ENCODE measurements around the gene INTS6L.

DNA sequence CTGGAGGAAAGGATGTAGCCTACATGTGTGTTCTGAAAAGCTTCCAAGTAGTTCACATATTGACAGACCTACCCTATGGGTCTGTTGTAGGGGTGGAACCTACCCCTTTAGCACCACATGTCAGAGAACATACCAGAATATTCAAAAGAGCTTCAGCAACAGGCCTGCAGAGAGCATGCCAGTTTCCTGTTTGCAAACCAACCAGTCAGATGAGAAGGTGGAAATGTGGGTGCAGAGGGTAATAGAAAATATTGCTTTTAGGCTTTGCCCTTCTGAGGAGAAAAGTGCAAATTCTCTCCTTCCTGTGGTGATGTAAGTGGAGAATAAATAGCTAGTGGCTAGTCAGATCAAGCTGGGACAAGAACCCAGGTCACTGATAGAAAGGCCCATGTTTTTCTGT is 16.4 kb downstream of the INTS6L start:
- no peak for TF ChIP-seq CTCF (IDR thresholded peaks at IDR 0.05)
- no peak for TF ChIP-seq ZFX (IDR thresholded peaks at IDR 0.05; ENCODE audit: borderline replicate concordance)

Measured in 22Rv1 (cell line).